Measurements from ENCODE around the gene DNAJB11. TPM values are rescaled to one million over a fixed set of nuclear protein-coding genes. Genes with fewer than 3 reads are reported as not detected.

Gene DNAJB11
- total and polyA plus RNA-seq, 2 of the 4 experiments (the other 2 are of a cell fraction), result 27.4 to 48.6 TPM

GRCh38 chr3:186609247-186609868 lies 38.8 kb downstream of the DNAJB11 start:
- no peaks in the 10 kb centered on the region for H4K20me1 ChIP-seq (ENCODE audit: insufficient read depth, low read length)
- H2BK5ac ChIP-seq (ENCODE audit: low read depth, low read length, poor library complexity, severe bottlenecking), result no peak overlapping the region
- intact Hi-C loops (cut with micrococcal nuclease), result no loop called here
- H2AK5ac ChIP-seq (ENCODE audit: low read depth, low read length), result no peak overlapping the region
- no peak overlapping the region for H3K14ac ChIP-seq (replicated peaks; ENCODE audit: low read depth, low read length)
- H2BK15ac ChIP-seq (ENCODE audit: low read depth, low read length), result no peak overlapping the region
- no peak overlapping the region for H2AK9ac ChIP-seq (replicated peaks; ENCODE audit: low read depth, low read length, poor library complexity)
- DNase-seq (no peak), ATAC-seq (ENCODE audit: low read depth) (no peak; the same call in 1 of the 2 replicates)
- no peaks in the 10 kb centered on the region for H3K9me3 ChIP-seq (ENCODE audit: control insufficient read depth, insufficient read depth, low read length)
- no peaks in the 10 kb centered on the region for H3K36me3 ChIP-seq (ENCODE audit: control insufficient read depth, insufficient read depth, low read length)
- no peak overlapping the region for H3K4ac ChIP-seq (ENCODE audit: low read depth, low read length)
- no peak overlapping the region for H3K4me3 ChIP-seq (ENCODE audit: insufficient read depth, low read depth, low read length)
- no peaks in the 10 kb centered on the region for H3K9me1 ChIP-seq (ENCODE audit: insufficient read depth, low read length)
- TF ChIP-seq MXI1 (IDR thresholded peaks at IDR 0.05; ENCODE audit: borderline replicate concordance, low read depth, low read length) (no peak), RAD21 (IDR thresholded peaks at IDR 0.05; ENCODE audit: low read length) (0 out of 2 replicates have a peak, but pooled peaks have one; percentile 19), CTCF (conservative IDR thresholded peaks at IDR 0.05; ENCODE audit: low read depth, low read length) (peak; percentile 15; the same call in 1 of the 2 replicates), SMC3 (IDR thresholded peaks at IDR 0.05; ENCODE audit: low read depth, low read length) (peak; percentile 4; the same call in 1 of the 2 replicates)
- WGBS, 2 experiments (ENCODE audit: extremely low coverage in 2 of 2, insufficient read length in 1 of 2), result 88% methylated on average over 3 of the region's 8 CpGs; no CpG with 5 or more reads in 1 of the 2 experiments
- no peak overlapping the region for H3K23ac ChIP-seq (ENCODE audit: low read depth, low read length)
- no peak overlapping the region for H3K56ac ChIP-seq (ENCODE audit: extremely low read depth, insufficient read depth, low read length)
- in situ Hi-C loops (cut with MboI; ENCODE audit: low sequenced_read_pairs), result no loop called here
- H4K5ac ChIP-seq (ENCODE audit: low read depth, low read length), result no peak overlapping the region
- no peak overlapping the region for H4K91ac ChIP-seq (ENCODE audit: insufficient read depth, low read depth, low read length)
- no peaks in the 10 kb centered on the region for H3K79me1 ChIP-seq (ENCODE audit: low read depth in 1 of 2, low read length in 2 of 2)
- dilution Hi-C loops (cut with HindIII; ENCODE audit: low sequenced_read_pairs, unreplicated experiment), result no loop called here
- H3K27me3 ChIP-seq (ENCODE audit: control insufficient read depth, insufficient read depth, low read length), result peaks cover 19% of the 10 kb centered on the region
- no peak overlapping the region for H2BK20ac ChIP-seq (ENCODE audit: low read depth, low read length)
- no peak overlapping the region for H4K8ac ChIP-seq (ENCODE audit: low read depth in 2 of 2, low read length in 2 of 2)
- H3K18ac ChIP-seq (ENCODE audit: low read depth, low read length), result no peak overlapping the region
- BruUV-seq (replicated peaks), result no TSS peak
- ChIA-PET CTCF (interaction anchor here (1.2 to 2.1 kb wide), 2 partner anchors 8 to 42 kb away, joined by 3 to 5 read pairs; partner anchors contain the start of gene TBCCD1), POLR2A (ENCODE audit: unreplicated experiment) (no interaction called here)
- H3K4me1 ChIP-seq (ENCODE audit: control insufficient read depth, insufficient read depth, low read length), result no peaks in the 10 kb centered on the region
- no peak overlapping the region for H3K4me2 ChIP-seq (ENCODE audit: low read depth, low read length)
- H2BK120ac ChIP-seq (ENCODE audit: low read depth, low read length), result no peak overlapping the region
- no peak overlapping the region for H2AFZ ChIP-seq (replicated peaks; ENCODE audit: low read length, poor library complexity)
- H3K9ac ChIP-seq (ENCODE audit: low read depth, low read length), result no peak overlapping the region
- H3K27ac ChIP-seq (ENCODE audit: insufficient read depth, low read length), result no peak overlapping the region

Data from IMR-90 (cell line).